ENCODE results near the gene MYL12A. TPM values are rescaled to one million over a fixed set of nuclear protein-coding genes. Genes with fewer than 3 reads are reported as not detected.
"Not testable (repeated sequence)": the region's sequence is repeated elsewhere in the genome, so short reads cannot be mapped to it uniquely, and the experiment has no call there.

MYL12A gene
- total RNA-seq, 1 donor from 2014 or later, result 2,252 TPM

- ATAC-seq; DNase-seq (ENCODE audit: missing footprints); intact Hi-C loops (cut with DNase I): not testable (repeated sequence)
These were observed 26.7 kb upstream of the MYL12A start for GRCh38 chr18:3220868-3221267.

GRCh38 chr18:3221496-3221895, 26.1 kb upstream of the MYL12A start:
- no peak for DNase-seq (ENCODE audit: missing footprints)
- ATAC-seq, result no peak
- intact Hi-C loops (cut with DNase I), result no loop called here

- ATAC-seq, result no peak
- no peak for DNase-seq (ENCODE audit: missing footprints)
- intact Hi-C loops (cut with DNase I), result no loop called here
These were observed 24.2 kb upstream of the MYL12A start for GRCh38 chr18:3223356-3223755.

- peak; percentile 63 for ATAC-seq
- intact Hi-C loops (cut with DNase I), result no loop called here
These were observed 23.4 kb upstream of the MYL12A start for GRCh38 chr18:3224223-3224622.

GRCh38 chr18:3225588-3225987, 22.0 kb upstream of the MYL12A start:
- no peak for DNase-seq (ENCODE audit: missing footprints)
- no peak for ATAC-seq
- intact Hi-C loops (cut with DNase I), result no loop called here

More at GRCh38 chr18:3224223-3224622, 23.4 kb upstream of the MYL12A start:
- DNase-seq (ENCODE audit: missing footprints), result no peak

- intact Hi-C loops (cut with DNase I), result no loop called here
- DNase-seq (ENCODE audit: missing footprints) (no peak), ATAC-seq (peak; percentile 53)
These were observed 21.6 kb upstream of the MYL12A start for GRCh38 chr18:3226048-3226447.

GRCh38 chr18:3230401-3231334, 16.9 kb upstream of the MYL12A start:
- ATAC-seq, result no peak
- intact Hi-C loops (cut with DNase I), result no loop called here

GRCh38 chr18:3233004-3233403, 14.6 kb upstream of the MYL12A start:
- ATAC-seq (no peak), DNase-seq (ENCODE audit: missing footprints) (no peak)
- intact Hi-C loops (cut with DNase I), result no loop called here

More at GRCh38 chr18:3230401-3231334, 16.9 kb upstream of the MYL12A start:
- DNase-seq (ENCODE audit: missing footprints), result no peak

- DNase-seq (ENCODE audit: missing footprints), result no peak
- ATAC-seq, result no peak
- intact Hi-C loops (cut with DNase I), result no loop called here
These were observed 14.0 kb upstream of the MYL12A start for GRCh38 chr18:3233433-3234168.

- DNase-seq (ENCODE audit: missing footprints), result no peak
- ATAC-seq, result no peak
- intact Hi-C loops (cut with DNase I), result no loop called here
These were observed 13.1 kb upstream of the MYL12A start for GRCh38 chr18:3234457-3234856.

GRCh38 chr18:3235846-3236245, 11.8 kb upstream of the MYL12A start:
- intact Hi-C loops (cut with DNase I), result no loop called here
- no peak for DNase-seq (ENCODE audit: missing footprints)
- ATAC-seq, result no peak

GRCh38 chr18:3236470-3236869, 11.1 kb upstream of the MYL12A start:
- intact Hi-C loops (cut with DNase I), result no loop called here
- no peak for ATAC-seq
- DNase-seq (ENCODE audit: missing footprints), result no peak

GRCh38 chr18:3238742-3239141, 8.9 kb upstream of the MYL12A start:
- intact Hi-C loops (cut with DNase I), result no loop called here
- no peak for DNase-seq (ENCODE audit: missing footprints)
- ATAC-seq, result no peak

GRCh38 chr18:3245185-3245564, 2.4 kb upstream of the MYL12A start:
- ATAC-seq, result no peak
- intact Hi-C loops (cut with DNase I), result loop anchor here (5.0 kb wide), 1 partner anchor 93 kb away; no protein-coding TSS in a partner anchor
- no peak for DNase-seq (ENCODE audit: missing footprints)

- intact Hi-C loops (cut with DNase I), result loop anchor here (2.0 to 5.0 kb wide), 5 partner anchors 27 to 313 kb away; partner anchors contain the start of genes LPIN2 and MYOM1
- peak; percentile 77 for ATAC-seq
- DNase-seq (ENCODE audit: missing footprints), result peak; percentile 95
These were observed 1.6 kb upstream of the MYL12A start for GRCh38 chr18:3245853-3246634.

GRCh38 chr18:3246635-3247239, 864 bp upstream of the MYL12A start:
- DNase-seq (ENCODE audit: missing footprints), result peak; percentile 69
- ATAC-seq, result peak; percentile 11
- intact Hi-C loops (cut with DNase I), result loop anchor here (1.0 to 5.0 kb wide), 6 partner anchors 28 to 314 kb away; partner anchors contain the start of genes LPIN2, MYOM1 and TGIF1

GRCh38 chr18:3248062-3248657, 559 bp downstream of the MYL12A start:
- DNase-seq (ENCODE audit: missing footprints), result no peak
- intact Hi-C loops (cut with DNase I), result loop anchor here (5.0 kb wide), 1 partner anchor 96 kb away; no protein-coding TSS in a partner anchor
- no peak for ATAC-seq
